ENCODE measurements around the gene RNF114. TPM values are rescaled to one million over a fixed set of nuclear protein-coding genes. Genes with fewer than 3 reads are reported as not detected.

Gene RNF114
- total and polyA plus RNA-seq, 10 of the 15 experiments (the other 5 are each of a cell fraction or from before 2014, with no cell fraction given), result 28.0 to 82.3 (median 47.2) TPM

GRCh38 chr20:49907405-49908257, 28.6 kb upstream of the RNF114 start:
- no peak overlapping the region for H3K27ac ChIP-seq (ENCODE audit: control insufficient read depth, insufficient read depth)
- SMC1A ChIA-PET (ENCODE audit: uncharacterized antibody, unreplicated experiment), result no interaction called here
- peaks cover 20 to 23% of the 10 kb centered on the region in 2 experiments; a peak in 3 of 4 replicates for H3K36me3 ChIP-seq (ENCODE audit: control insufficient read depth in 2 of 2, insufficient read depth in 2 of 2, low read length in 1 of 2)
- POLR2A ChIA-PET, result no interaction called here
- no peak overlapping the region for H3K9ac ChIP-seq (ENCODE audit: control insufficient read depth, insufficient read depth, low read length)
- no peak for ATAC-seq
- no peak overlapping the region for H2AFZ ChIP-seq (ENCODE audit: control insufficient read depth, low read depth, low read length)
- no peak overlapping the region for H3K4me2 ChIP-seq (ENCODE audit: control insufficient read depth, insufficient read depth)
- no peaks in the 10 kb centered on the region for H3K4me1 ChIP-seq (ENCODE audit: control insufficient read depth, insufficient read depth, low read length)
- no peak for DNase-seq (ENCODE audit: low read depth, low spot score)
- TF ChIP-seq MTA3 (IDR thresholded peaks at IDR 0.05; ENCODE audit: borderline replicate concordance, low read length), result no peak
- TF ChIP-seq TAF1 (IDR thresholded peaks at IDR 0.05; ENCODE audit: borderline replicate concordance, low read depth, low read length), result no peak
- no peak for TF ChIP-seq NFYA (IDR thresholded peaks at IDR 0.05; ENCODE audit: borderline replicate concordance, low read depth, low read length)
- TF ChIP-seq ETV6 (conservative IDR thresholded peaks at IDR 0.05 in 1 of 2, IDR thresholded peaks at IDR 0.05 in 1 of 2; ENCODE audit: borderline replicate concordance in 1 of 2, low read depth in 1 of 2), result no peak
- RAD21 ChIA-PET (ENCODE audit: unreplicated experiment), result no interaction called here
- no peak overlapping the region for H3K4me3 ChIP-seq
- in situ Hi-C loops (cut with MboI) (no loop called here), intact Hi-C loops (cut with micrococcal nuclease; ENCODE audit: unreplicated experiment) (no loop called here)
- H3K27me3 ChIP-seq (replicated peaks in 1 of 2; ENCODE audit: control insufficient read depth in 2 of 2, insufficient read depth in 2 of 2, low read length in 1 of 2), result no peaks in the 10 kb centered on the region
- WGBS (ENCODE audit: insufficient coverage, insufficient replicate concordance, low lambda C conversion rate, missing lambda C conversion rate), result 100% methylated on average over 18 of the region's 19 CpGs
- no peak for FAIRE-seq
- no peaks in the 10 kb centered on the region for H3K9me3 ChIP-seq (replicated peaks; ENCODE audit: control insufficient read depth, insufficient read depth, low read length)
- no TSS peak for BruUV-seq (replicated peaks)
- no peaks in the 10 kb centered on the region; the same call in 1 of the 2 replicates for H4K20me1 ChIP-seq (ENCODE audit: control insufficient read depth, insufficient read depth)
- CTCF ChIA-PET, result interaction anchor here (1.5 kb wide), 1 partner anchor 30 kb away, joined by 4 read pairs; no protein-coding TSS in a partner anchor
- H3K79me2 ChIP-seq (ENCODE audit: control insufficient read depth, insufficient read depth, low read length), result peaks cover 7% of the 10 kb centered on the region

- CTCF ChIA-PET, result no interaction called here
- no peak for FAIRE-seq
- TF ChIP-seq CHD2 (IDR thresholded peaks at IDR 0.05; ENCODE audit: borderline replicate concordance, low read depth, low read length), result no peak
- TF ChIP-seq SREBF1 (IDR thresholded peaks at IDR 0.05; ENCODE audit: low read length), result no peak
- no peak for TF ChIP-seq POLR2AphosphoS2 (IDR thresholded peaks at IDR 0.05; ENCODE audit: low read depth, low read length)
- TF ChIP-seq ZNF207 (IDR thresholded peaks at IDR 0.05; ENCODE audit: borderline replicate concordance), result no peak
- no peak for TF ChIP-seq LARP7 (IDR thresholded peaks at IDR 0.05)
- TF ChIP-seq RCOR1 (conservative IDR thresholded peaks at IDR 0.05; ENCODE audit: low read depth, low read length), result no peak
- TF ChIP-seq ASH2L (IDR thresholded peaks at IDR 0.05; ENCODE audit: borderline replicate concordance, low read depth), result no peak
- no peak for TF ChIP-seq RBBP5 (conservative IDR thresholded peaks at IDR 0.05)
- no peak for TF ChIP-seq ZNF687 (IDR thresholded peaks at IDR 0.05)
Observed at GRCh38 chr20:49908258-49908565, 28.0 kb upstream of the RNF114 start.

More at GRCh38 chr20:49908258-49908565, 28.0 kb upstream of the RNF114 start:
- Histone ChIP-seq H3K27ac (ENCODE audit: control insufficient read depth, insufficient read depth) (no peak overlapping the region), H4K20me1 (ENCODE audit: control insufficient read depth, insufficient read depth) (no peaks in the 10 kb centered on the region; the same call in 1 of the 2 replicates), H3K27me3 (replicated peaks in 1 of 2; ENCODE audit: control insufficient read depth in 2 of 2, insufficient read depth in 2 of 2, low read length in 1 of 2) (no peaks in the 10 kb centered on the region), H3K4me3 (no peak overlapping the region), H2AFZ (ENCODE audit: control insufficient read depth, low read depth, low read length) (no peak overlapping the region), H3K36me3 (ENCODE audit: control insufficient read depth in 2 of 2, insufficient read depth in 2 of 2, low read length in 1 of 2) (peaks cover 20 to 23% of the 10 kb centered on the region in 2 experiments; a peak in 3 of 4 replicates), H3K9me3 (replicated peaks; ENCODE audit: control insufficient read depth, insufficient read depth, low read length) (no peaks in the 10 kb centered on the region), H3K9ac (ENCODE audit: control insufficient read depth, insufficient read depth, low read length) (no peak overlapping the region), H3K4me2 (ENCODE audit: control insufficient read depth, insufficient read depth) (no peak overlapping the region), H3K4me1 (ENCODE audit: control insufficient read depth, insufficient read depth, low read length) (no peaks in the 10 kb centered on the region), H3K79me2 (ENCODE audit: control insufficient read depth, insufficient read depth, low read length) (peaks cover 11% of the 10 kb centered on the region)
- DNase-seq (ENCODE audit: low read depth, low spot score) (no peak), ATAC-seq (no peak)
- BruUV-seq (replicated peaks), result no TSS peak
- WGBS (ENCODE audit: insufficient coverage, insufficient replicate concordance, low lambda C conversion rate, missing lambda C conversion rate), result 98% methylated on average over 11 of the region's 11 CpGs
- intact Hi-C loops (cut with micrococcal nuclease; ENCODE audit: unreplicated experiment), result no loop called here
- ChIA-PET POLR2A (no interaction called here), RAD21 (ENCODE audit: unreplicated experiment) (no interaction called here), SMC1A (ENCODE audit: uncharacterized antibody, unreplicated experiment) (no interaction called here)
- in situ Hi-C loops (cut with MboI), result no loop called here

Data from GM12878 (cell line).